ENCODE data around the gene TAMALIN. TPM values are rescaled to one million over a fixed set of nuclear protein-coding genes. Genes with fewer than 3 reads are reported as not detected.

TAMALIN gene
- total RNA-seq, 1 donor from 2014 or later, result 15.5 TPM

- Mint-ChIP-seq H3K4me3 (ENCODE audit: low read depth) (peak overlapping the region; percentile 10), H3K27ac (peak overlapping the region; percentile 90), H3K4me1 (ENCODE audit: low read depth) (peaks cover 48% of the 10 kb centered on the region), H3K27me3 (no peaks in the 10 kb centered on the region), H3K36me3 (ENCODE audit: insufficient read depth) (peaks cover 41% of the 10 kb centered on the region), H3K9me3 (ENCODE audit: low read depth) (peaks cover 16% of the 10 kb centered on the region)
- no peak for DNase-seq (ENCODE audit: low spot score, unreplicated experiment)
- TF ChIP-seq CTCF (IDR thresholded peaks at IDR 0.05; ENCODE audit: unreplicated experiment), result no peak
Measured at GRCh38 chr12:51960890-51961289, 45.9 kb upstream of the TAMALIN start.

- Mint-ChIP-seq H3K36me3 (ENCODE audit: insufficient read depth) (peaks cover 44% of the 10 kb centered on the region), H3K27ac (peak overlapping the region; percentile 90), H3K4me1 (ENCODE audit: low read depth) (peaks cover 45% of the 10 kb centered on the region), H3K27me3 (no peaks in the 10 kb centered on the region), H3K9me3 (ENCODE audit: low read depth) (peaks cover 18% of the 10 kb centered on the region), H3K4me3 (ENCODE audit: low read depth) (peak overlapping the region; percentile 12)
- no peak for TF ChIP-seq CTCF (IDR thresholded peaks at IDR 0.05; ENCODE audit: unreplicated experiment)
- no peak for DNase-seq (ENCODE audit: low spot score, unreplicated experiment)
Measured at GRCh38 chr12:51961834-51962233, 44.9 kb upstream of the TAMALIN start.

- Mint-ChIP-seq H3K4me3 (ENCODE audit: low read depth) (peak overlapping the region; percentile 20), H3K27ac (peak overlapping the region; percentile 90), H3K27me3 (no peaks in the 10 kb centered on the region), H3K4me1 (ENCODE audit: low read depth) (peaks cover 43% of the 10 kb centered on the region), H3K36me3 (ENCODE audit: insufficient read depth) (peaks cover 43% of the 10 kb centered on the region), H3K9me3 (ENCODE audit: low read depth) (peaks cover 18% of the 10 kb centered on the region)
- DNase-seq (ENCODE audit: low spot score, unreplicated experiment), result no peak
- no peak for TF ChIP-seq CTCF (IDR thresholded peaks at IDR 0.05; ENCODE audit: unreplicated experiment)
Measured at GRCh38 chr12:51962737-51963136, 44.0 kb upstream of the TAMALIN start.

GRCh38 chr12:51963477-51963876 is 43.3 kb upstream of the TAMALIN start:
- Mint-ChIP-seq H3K4me1 (ENCODE audit: low read depth) (peaks cover 40% of the 10 kb centered on the region), H3K27ac (peak overlapping the region; percentile 57), H3K36me3 (ENCODE audit: insufficient read depth) (peaks cover 43% of the 10 kb centered on the region), H3K4me3 (ENCODE audit: low read depth) (no peak overlapping the region), H3K27me3 (no peaks in the 10 kb centered on the region), H3K9me3 (ENCODE audit: low read depth) (peaks cover 18% of the 10 kb centered on the region)
- no peak for DNase-seq (ENCODE audit: low spot score, unreplicated experiment)
- TF ChIP-seq CTCF (IDR thresholded peaks at IDR 0.05; ENCODE audit: unreplicated experiment), result no peak

GRCh38 chr12:51969643-51970042 is 37.1 kb upstream of the TAMALIN start:
- peaks cover 14% of the 10 kb centered on the region for H3K9me3 Mint-ChIP-seq (ENCODE audit: low read depth)
- no peaks in the 10 kb centered on the region for H3K27me3 Mint-ChIP-seq
- DNase-seq (ENCODE audit: low spot score, unreplicated experiment), result no peak
- H3K27ac Mint-ChIP-seq, result no peak overlapping the region
- H3K36me3 Mint-ChIP-seq (ENCODE audit: insufficient read depth), result peaks cover 16% of the 10 kb centered on the region
- peaks cover 33% of the 10 kb centered on the region for H3K4me1 Mint-ChIP-seq (ENCODE audit: low read depth)
- no peak overlapping the region for H3K4me3 Mint-ChIP-seq (ENCODE audit: low read depth)
- no peak for TF ChIP-seq CTCF (IDR thresholded peaks at IDR 0.05; ENCODE audit: unreplicated experiment)
